NAMALWA (cell line): ENCODE data around the gene PNMA6E.

Experiments
- DNase-seq: peaks from one replicate; pipeline ENCODE4 v3.0.0-alpha.2; 2015; ENCODE audit warnings: low spot score

The PNMA6E gene

DNA sequence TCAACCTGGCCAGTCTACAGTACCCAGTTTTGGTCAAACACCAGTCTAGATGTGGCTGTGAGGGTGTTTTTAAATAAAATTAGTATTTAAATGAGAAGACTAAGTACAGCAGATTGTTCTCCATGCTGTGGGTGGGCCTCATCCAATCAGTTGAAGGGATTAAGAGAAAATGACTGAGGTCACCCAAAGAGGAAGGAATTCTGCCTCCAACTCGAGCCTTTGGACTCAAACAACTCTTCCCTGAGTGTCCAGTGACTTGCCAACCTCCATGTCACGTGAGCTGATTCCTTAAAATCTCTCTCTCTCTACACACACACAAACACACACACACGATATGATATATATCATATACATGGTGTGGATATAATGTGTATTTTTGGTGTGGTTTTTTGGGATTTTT lies 34.7 kb upstream of the PNMA6E start:
- no peak for DNase-seq

- no peak for DNase-seq
Observed at GRCh38 chrX:153434801-153435200, 33.7 kb upstream of the PNMA6E start.

DNA sequence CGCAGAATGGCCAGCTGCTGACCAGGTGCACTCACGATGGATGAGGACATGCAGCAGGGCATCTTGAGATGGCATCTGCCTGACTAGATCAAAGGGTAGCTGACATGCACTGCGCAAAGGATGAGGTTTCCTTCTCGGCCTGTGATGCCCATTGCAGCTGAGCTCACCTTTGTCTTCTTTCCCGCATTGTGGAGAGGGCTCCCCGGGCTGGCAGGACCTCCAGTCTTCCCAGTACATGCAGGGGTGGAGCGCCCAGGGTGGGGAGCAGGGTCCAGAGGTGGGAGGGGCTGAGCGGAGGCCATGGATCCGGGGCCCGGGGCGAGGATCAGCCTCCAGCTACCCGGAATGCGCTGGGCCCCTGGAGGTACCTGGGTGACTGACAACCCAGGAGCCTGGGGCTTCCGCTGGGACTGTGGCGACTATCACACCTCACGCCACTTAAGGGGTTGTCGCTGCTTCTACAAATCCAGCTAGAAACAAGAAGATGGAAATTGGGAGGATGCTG lies 32.7 kb upstream of the PNMA6E start:
- no peak for DNase-seq

- DNase-seq: no peak
Observed at GRCh38 chrX:153433161-153433680, 32.1 kb upstream of the PNMA6E start.

- DNase-seq: no peak
Observed at GRCh38 chrX:153430796-153431195, 29.6 kb upstream of the PNMA6E start.

- no peak for DNase-seq
Observed at GRCh38 chrX:153426204-153426603, 25.1 kb upstream of the PNMA6E start.

GRCh38 chrX:153423652-153424051 lies 22.5 kb upstream of the PNMA6E start:
- no peak for DNase-seq

GRCh38 chrX:153421856-153422255 lies 20.7 kb upstream of the PNMA6E start:
- no peak for DNase-seq

GRCh38 chrX:153420851-153421599 lies 19.9 kb upstream of the PNMA6E start:
- DNase-seq: no peak

DNA sequence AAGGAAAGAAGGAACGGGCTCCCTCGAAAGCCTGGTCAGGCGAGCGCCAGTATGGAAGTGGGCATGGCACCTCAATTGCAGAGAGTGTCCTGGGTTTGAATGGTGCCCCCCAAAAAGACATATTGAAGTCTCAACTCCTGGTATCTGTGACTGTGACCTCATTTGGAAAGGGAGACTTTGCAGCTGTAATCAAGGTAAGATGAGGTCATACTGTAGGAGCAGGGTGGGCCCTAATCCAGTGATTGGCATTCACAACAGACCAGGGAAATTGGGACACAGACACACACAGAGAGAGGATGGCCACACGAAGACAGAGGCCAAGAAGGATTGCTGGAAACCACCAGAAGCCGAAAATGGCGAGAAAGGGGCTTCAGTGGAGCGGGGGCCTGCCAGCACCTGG lies 16.5 kb upstream of the PNMA6E start:
- no peak for DNase-seq

GRCh38 chrX:153416781-153417450 lies 15.8 kb upstream of the PNMA6E start:
- DNase-seq: no peak

GRCh38 chrX:153414856-153415510 lies 13.8 kb upstream of the PNMA6E start:
- DNase-seq: no peak

- DNase-seq: no peak
Observed at GRCh38 chrX:153413731-153414130, 12.6 kb upstream of the PNMA6E start.

GRCh38 chrX:153412746-153413720 lies 11.9 kb upstream of the PNMA6E start:
- no peak for DNase-seq

- DNase-seq: no peak
Observed at GRCh38 chrX:153411988-153412574, 10.9 kb upstream of the PNMA6E start.

- no peak for DNase-seq
Observed at GRCh38 chrX:153411255-153411987, 10.3 kb upstream of the PNMA6E start, which contains the start of gene ZFP92. ZFP92 (plus strand) TSS chrX:153411472; CDS start chrX:153418323, 6,851 bp downstream.

- no peak for DNase-seq
Observed at GRCh38 chrX:153410888-153411254, 9.7 kb upstream of the PNMA6E start.

- no peak for DNase-seq
Observed at GRCh38 chrX:153410373-153410772, 9.2 kb upstream of the PNMA6E start.

DNA sequence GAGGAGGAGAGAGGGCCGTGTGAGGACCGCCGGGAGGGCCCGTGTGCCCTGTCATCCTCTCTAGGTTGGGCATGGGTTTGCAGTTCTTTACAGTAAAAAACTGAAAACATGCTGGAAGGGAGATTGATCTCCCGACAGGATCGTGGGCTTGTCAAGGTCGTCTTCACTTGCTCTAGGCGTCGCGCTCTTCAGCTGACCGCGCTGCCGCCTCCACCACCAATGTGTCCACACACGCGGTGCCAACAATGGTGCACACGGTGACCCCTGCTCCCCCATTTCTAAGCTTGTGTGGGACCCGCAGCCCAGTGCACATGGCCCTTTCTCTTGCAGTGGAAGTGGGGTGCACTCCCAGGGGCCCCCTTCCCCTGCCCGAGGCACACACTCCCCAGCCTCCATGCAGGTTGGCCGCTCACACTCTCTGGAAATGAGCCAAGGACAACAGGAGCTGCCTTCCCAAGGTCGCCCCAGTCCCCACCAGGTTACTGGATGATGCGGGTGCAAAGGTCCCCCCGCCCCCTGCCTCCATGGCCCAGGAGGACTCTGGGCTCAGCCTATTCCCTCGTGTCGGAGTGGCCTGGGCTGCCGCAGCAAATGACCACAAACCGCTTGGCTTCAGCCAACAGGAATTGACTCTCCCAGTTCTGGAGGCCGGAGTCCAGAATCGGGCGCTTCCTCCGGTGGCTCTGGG lies 8.4 kb upstream of the PNMA6E start:
- no peak for DNase-seq

DNA sequence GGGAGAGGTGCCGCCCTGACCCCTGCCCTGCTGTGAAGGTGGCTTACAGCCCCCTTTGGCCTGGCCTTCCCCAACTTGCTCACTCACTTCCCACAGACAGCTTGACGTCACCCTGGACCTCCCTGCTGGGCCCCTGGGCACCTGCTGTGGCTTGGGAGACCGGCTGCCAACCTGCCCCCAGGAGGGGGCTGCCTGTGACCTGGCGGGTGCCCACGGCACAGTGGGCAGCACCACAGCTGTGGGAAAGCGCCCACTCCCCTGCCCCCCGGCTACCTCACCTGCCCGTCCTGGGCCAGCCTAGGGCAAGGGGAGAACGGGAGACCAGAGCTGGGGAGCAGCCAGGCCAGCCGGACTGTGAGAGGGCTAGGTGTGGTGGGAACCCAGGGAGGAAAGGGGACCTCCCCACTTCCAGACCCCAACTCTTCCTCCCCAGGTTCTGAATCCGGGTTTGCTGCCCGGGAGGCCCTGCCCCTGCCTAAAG lies 7.8 kb upstream of the PNMA6E start:
- DNase-seq: no peak
